CD8-positive, alpha-beta memory T cell (primary cell): Measurements from ENCODE around the gene BUB1. TPM values are rescaled to one million over a fixed set of nuclear protein-coding genes. Genes with fewer than 3 reads are reported as not detected.

ENCODE experiments used
- CTCF ChIA-PET: fragments of 350-600 bp; sonication (Branson Sonifier 250); formaldehyde crosslinking; loops from one replicate; lab custom pipeline; 2021; ENCODE audit warnings: antibody characterized with exemption; lab: Charles Lee
- POLR2A ChIA-PET: fragments of 350-600 bp; sonication (Branson Sonifier 250); formaldehyde crosslinking; loops from one replicate; lab custom pipeline; 2021; ENCODE audit warnings: antibody characterized with exemption; lab: Charles Lee
- DNase-seq, 5 donors: peaks; one replicate each; pipeline versions ENCODE4 v3.0.0 to v3.0.0-alpha.2; 2020 to 2022; ENCODE audit warnings: mixed read lengths in 1 of 5
- H3K27ac ChIP-seq: one replicate; pipeline ENCODE4 v1.7.0; 2013; ENCODE audit warnings: low read depth, mild to moderate bottlenecking, low read length, moderate library complexity
- H3K27me3 ChIP-seq: 2 replicates; pipeline ENCODE4 v1.7.0; 2013; ENCODE audit warnings: low read length, mild to moderate bottlenecking; ENCODE audit not compliant: insufficient read depth, poor library complexity, severe bottlenecking
- H3K36me3 ChIP-seq: 2 replicates; pipeline ENCODE4 v1.7.0; 2013; ENCODE audit warnings: mild to moderate bottlenecking, low read length, moderate library complexity; ENCODE audit not compliant: insufficient read depth
- H3K4me1 ChIP-seq: 2 replicates; pipeline ENCODE4 v1.7.0; 2013; ENCODE audit warnings: mild to moderate bottlenecking, low read length, moderate library complexity; ENCODE audit not compliant: insufficient read depth
- H3K4me3 ChIP-seq: 2 replicates; pipeline ENCODE4 v1.7.0; 2013; ENCODE audit warnings: mild to moderate bottlenecking, low read length
- H3K9me3 ChIP-seq: 2 replicates; pipeline ENCODE4 v1.7.0; 2013; ENCODE audit warnings: mild to moderate bottlenecking, low read length
- H3K27ac Mint-ChIP-seq, 8 donors: one replicate each; pipeline ENCODE4 v1.8.0; 2020 to 2021; ENCODE audit warnings: mixed read lengths in 8 of 8, mild to moderate bottlenecking in 6 of 8, inconsistent platforms in 3 of 8, moderate library complexity in 3 of 8
- H3K27me3 Mint-ChIP-seq, 2 donors: one replicate each; pipeline ENCODE4 v1.8.0; 2020 to 2021; ENCODE audit warnings: mixed read lengths in 2 of 2, mild to moderate bottlenecking in 1 of 2, moderate library complexity in 1 of 2
- H3K36me3 Mint-ChIP-seq, 3 donors: one replicate each; pipeline ENCODE4 v1.8.0; 2020 to 2021; ENCODE audit warnings: mixed read lengths in 3 of 3, inconsistent platforms in 1 of 3, mild to moderate bottlenecking in 1 of 3
- H3K4me1 Mint-ChIP-seq, 3 donors: one replicate each; pipeline ENCODE4 v1.8.0; 2020 to 2021; ENCODE audit warnings: mixed read lengths in 3 of 3, inconsistent platforms in 1 of 3, mild to moderate bottlenecking in 1 of 3
- H3K4me3 Mint-ChIP-seq, 7 donors: one replicate each; pipeline ENCODE4 v1.8.0; 2020 to 2021; ENCODE audit warnings: mixed read lengths in 7 of 7, mild to moderate bottlenecking in 6 of 7, moderate library complexity in 4 of 7, inconsistent platforms in 2 of 7
- H3K9me3 Mint-ChIP-seq, 5 donors: one replicate each; pipeline ENCODE4 v1.8.0; 2020 to 2022; ENCODE audit warnings: mixed read lengths in 5 of 5, mild to moderate bottlenecking in 3 of 5, moderate library complexity in 2 of 5, inconsistent platforms in 1 of 5
- polyA plus RNA-seq: library from polyadenylated mRNA; unstranded; fragments of 300-500 nt; fragmentation: Illumina TruSeq; gene quantifications from one replicate; pipeline ENCODE4 v1.2.3, GENCODE V29; 2021
- total RNA-seq, 2 experiments: library from RNA; stranded (reverse); gene quantifications; one replicate each; pipeline ENCODE4 v1.2.3, GENCODE V29; 2021

Gene BUB1
- total and polyA plus RNA-seq, 3 experiments from 2014 or later: 0.56 to 49.5 (median 46.9) TPM

- Histone ChIP-seq H3K27me3 (no peaks in the 10 kb centered on the region), H3K36me3 (no peaks in the 10 kb centered on the region), H3K4me3 (no peak overlapping the region), H3K9me3 (no peaks in the 10 kb centered on the region), H3K27ac (peak overlapping the region; percentile 45), H3K4me1 (peaks cover 8% of the 10 kb centered on the region)
- H3K9me3 Mint-ChIP-seq: no peaks in the 10 kb centered on the region
- peak in 4 of 5 donors; percentile 44 to 73 (median 58) for DNase-seq
- no peaks in the 10 kb centered on the region for H3K27me3 Mint-ChIP-seq
- peak overlapping the region; percentile 56 to 85 (median 66) for H3K27ac Mint-ChIP-seq
- ChIA-PET POLR2A (no interaction called here), CTCF (no interaction called here)
- H3K4me1 Mint-ChIP-seq: peaks cover 33 to 45% (median 44%) of the 10 kb centered on the region in 3 donors
- peak overlapping the region; percentile 43 to 80 (median 65) for H3K4me3 Mint-ChIP-seq
- H3K36me3 Mint-ChIP-seq: peaks cover 0 to 12% (median 3%) of the 10 kb centered on the region in 3 donors
Observed at GRCh38 chr2:110674620-110675555, 3.0 kb downstream of the BUB1 start.

GRCh38 chr2:110673201-110673600, 4.7 kb downstream of the BUB1 start:
- Histone ChIP-seq H3K4me3 (no peak overlapping the region), H3K27me3 (no peaks in the 10 kb centered on the region), H3K27ac (no peak overlapping the region), H3K4me1 (peaks cover 8% of the 10 kb centered on the region), H3K36me3 (no peaks in the 10 kb centered on the region), H3K9me3 (no peaks in the 10 kb centered on the region)
- H3K9me3 Mint-ChIP-seq: no peaks in the 10 kb centered on the region
- ChIA-PET CTCF (no interaction called here), POLR2A (no interaction called here)
- H3K27ac Mint-ChIP-seq: peak overlapping the region in 3 of 8 donors; percentile 23 to 83 (median 66)
- DNase-seq: no peak
- H3K4me3 Mint-ChIP-seq: peak overlapping the region in 1 of 7 donors; percentile 52
- H3K27me3 Mint-ChIP-seq: no peaks in the 10 kb centered on the region
- peaks cover 28 to 47% (median 41%) of the 10 kb centered on the region in 3 donors for H3K4me1 Mint-ChIP-seq
- peaks cover 0 to 7% (median 3%) of the 10 kb centered on the region in 3 donors for H3K36me3 Mint-ChIP-seq

GRCh38 chr2:110670826-110671225, 7.0 kb downstream of the BUB1 start:
- ChIA-PET POLR2A (no interaction called here), CTCF (no interaction called here)
- Mint-ChIP-seq H3K36me3 (peaks cover 0 to 3% (median 2%) of the 10 kb centered on the region in 3 donors), H3K27me3 (no peaks in the 10 kb centered on the region), H3K27ac (peak overlapping the region in 1 of 8 donors; percentile 3), H3K4me3 (no peak overlapping the region), H3K4me1 (peaks cover 12 to 30% (median 23%) of the 10 kb centered on the region in 3 donors), H3K9me3 (no peaks in the 10 kb centered on the region)
- no peak overlapping the region for H3K27ac ChIP-seq
- no peaks in the 10 kb centered on the region for H3K36me3 ChIP-seq
- DNase-seq: no peak
- no peaks in the 10 kb centered on the region for H3K9me3 ChIP-seq
- H3K27me3 ChIP-seq: no peaks in the 10 kb centered on the region
- H3K4me3 ChIP-seq: no peak overlapping the region
- peaks cover 8% of the 10 kb centered on the region for H3K4me1 ChIP-seq

- peaks cover 3 to 14% (median 11%) of the 10 kb centered on the region in 3 donors for H3K4me1 Mint-ChIP-seq
- H3K36me3 Mint-ChIP-seq: peaks cover 0 to 3% (median 2%) of the 10 kb centered on the region in 3 donors
- ChIA-PET CTCF (no interaction called here), POLR2A (no interaction called here)
- peak overlapping the region in 4 of 8 donors; percentile 5 to 65 (median 22) for H3K27ac Mint-ChIP-seq
- no peak overlapping the region for H3K4me3 Mint-ChIP-seq
- Histone ChIP-seq H3K9me3 (no peaks in the 10 kb centered on the region), H3K36me3 (no peaks in the 10 kb centered on the region), H3K27me3 (no peaks in the 10 kb centered on the region), H3K4me3 (no peak overlapping the region), H3K27ac (no peak overlapping the region), H3K4me1 (no peaks in the 10 kb centered on the region)
- no peak for DNase-seq
- H3K9me3 Mint-ChIP-seq: no peaks in the 10 kb centered on the region
- no peaks in the 10 kb centered on the region for H3K27me3 Mint-ChIP-seq
Observed at GRCh38 chr2:110669079-110669478, 8.8 kb downstream of the BUB1 start.

- H3K27me3 Mint-ChIP-seq: no peaks in the 10 kb centered on the region
- DNase-seq: no peak
- peaks cover 0 to 2% (median 0%) of the 10 kb centered on the region in 3 donors for H3K36me3 Mint-ChIP-seq
- no peaks in the 10 kb centered on the region for H3K27me3 ChIP-seq
- no peaks in the 10 kb centered on the region for H3K9me3 ChIP-seq
- H3K4me3 Mint-ChIP-seq: no peak overlapping the region
- peaks cover 3 to 14% (median 11%) of the 10 kb centered on the region in 3 donors for H3K4me1 Mint-ChIP-seq
- peak overlapping the region in 2 of 8 donors; percentile 29 to 58 for H3K27ac Mint-ChIP-seq
- H3K27ac ChIP-seq: no peak overlapping the region
- no peak overlapping the region for H3K4me3 ChIP-seq
- H3K36me3 ChIP-seq: no peaks in the 10 kb centered on the region
- no peaks in the 10 kb centered on the region for H3K4me1 ChIP-seq
- no peaks in the 10 kb centered on the region for H3K9me3 Mint-ChIP-seq
- CTCF ChIA-PET: interaction anchor here (1.2 kb wide), 1 partner anchor 9 kb away, joined by 3 read pairs; no protein-coding TSS in a partner anchor
- POLR2A ChIA-PET: no interaction called here
Observed at GRCh38 chr2:110667071-110667470, 10.8 kb downstream of the BUB1 start.

GRCh38 chr2:110664135-110664534, 13.7 kb downstream of the BUB1 start:
- H3K27ac ChIP-seq: no peak overlapping the region
- ChIA-PET CTCF (no interaction called here), POLR2A (no interaction called here)
- Mint-ChIP-seq H3K4me3 (no peak overlapping the region), H3K27me3 (no peaks in the 10 kb centered on the region), H3K9me3 (no peaks in the 10 kb centered on the region), H3K4me1 (peaks cover 3 to 10% (median 9%) of the 10 kb centered on the region in 3 donors), H3K27ac (no peak overlapping the region), H3K36me3 (peaks cover 0 to 2% (median 0%) of the 10 kb centered on the region in 3 donors)
- no peaks in the 10 kb centered on the region for H3K27me3 ChIP-seq
- H3K4me3 ChIP-seq: no peak overlapping the region
- no peak for DNase-seq
- no peaks in the 10 kb centered on the region for H3K36me3 ChIP-seq
- no peaks in the 10 kb centered on the region for H3K4me1 ChIP-seq
- H3K9me3 ChIP-seq: no peaks in the 10 kb centered on the region

DNA sequence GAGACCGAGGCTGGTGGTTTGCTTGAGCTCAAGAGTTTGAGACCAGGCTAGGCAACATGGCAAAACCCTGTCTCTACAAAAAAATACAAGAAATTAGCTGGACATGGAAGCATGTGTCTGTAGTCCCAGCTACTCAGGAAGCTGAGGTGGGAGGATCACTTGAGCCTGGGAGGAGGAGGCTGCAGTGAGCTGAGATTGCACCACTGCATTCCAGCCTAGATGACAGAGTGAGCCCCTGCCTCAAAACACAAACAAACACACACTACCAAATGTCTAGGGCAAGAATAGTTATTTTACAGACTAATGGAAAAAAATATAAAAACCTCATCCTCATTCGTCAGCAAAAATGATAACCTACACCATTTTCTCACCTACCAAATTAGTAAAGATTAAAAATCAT, 15.3 kb downstream of the BUB1 start:
- Histone ChIP-seq H3K27me3 (no peaks in the 10 kb centered on the region), H3K4me3 (no peak overlapping the region), H3K4me1 (no peaks in the 10 kb centered on the region), H3K27ac (no peak overlapping the region), H3K9me3 (no peaks in the 10 kb centered on the region), H3K36me3 (no peaks in the 10 kb centered on the region)
- Mint-ChIP-seq H3K4me1 (peaks cover 6 to 9% (median 7%) of the 10 kb centered on the region in 3 donors), H3K36me3 (peaks cover 0 to 2% (median 0%) of the 10 kb centered on the region in 3 donors), H3K9me3 (no peaks in the 10 kb centered on the region), H3K27me3 (no peaks in the 10 kb centered on the region), H3K4me3 (no peak overlapping the region), H3K27ac (no peak overlapping the region)
- DNase-seq: no peak
- CTCF ChIA-PET: no interaction called here
- POLR2A ChIA-PET: no interaction called here

- POLR2A ChIA-PET: no interaction called here
- Mint-ChIP-seq H3K36me3 (peaks cover 0 to 3% (median 0%) of the 10 kb centered on the region in 3 donors), H3K27me3 (no peaks in the 10 kb centered on the region), H3K9me3 (no peaks in the 10 kb centered on the region), H3K4me3 (no peak overlapping the region), H3K4me1 (peaks cover 10 to 14% (median 13%) of the 10 kb centered on the region in 3 donors), H3K27ac (no peak overlapping the region)
- H3K27ac ChIP-seq: no peak overlapping the region
- no peak overlapping the region for H3K4me3 ChIP-seq
- no peaks in the 10 kb centered on the region for H3K27me3 ChIP-seq
- CTCF ChIA-PET: no interaction called here
- no peaks in the 10 kb centered on the region for H3K4me1 ChIP-seq
- no peaks in the 10 kb centered on the region for H3K9me3 ChIP-seq
- DNase-seq: no peak
- no peaks in the 10 kb centered on the region for H3K36me3 ChIP-seq
Observed at GRCh38 chr2:110660558-110660957, 17.3 kb downstream of the BUB1 start.
